Measurements from ENCODE around the gene APBA3.

The APBA3 gene

DNA sequence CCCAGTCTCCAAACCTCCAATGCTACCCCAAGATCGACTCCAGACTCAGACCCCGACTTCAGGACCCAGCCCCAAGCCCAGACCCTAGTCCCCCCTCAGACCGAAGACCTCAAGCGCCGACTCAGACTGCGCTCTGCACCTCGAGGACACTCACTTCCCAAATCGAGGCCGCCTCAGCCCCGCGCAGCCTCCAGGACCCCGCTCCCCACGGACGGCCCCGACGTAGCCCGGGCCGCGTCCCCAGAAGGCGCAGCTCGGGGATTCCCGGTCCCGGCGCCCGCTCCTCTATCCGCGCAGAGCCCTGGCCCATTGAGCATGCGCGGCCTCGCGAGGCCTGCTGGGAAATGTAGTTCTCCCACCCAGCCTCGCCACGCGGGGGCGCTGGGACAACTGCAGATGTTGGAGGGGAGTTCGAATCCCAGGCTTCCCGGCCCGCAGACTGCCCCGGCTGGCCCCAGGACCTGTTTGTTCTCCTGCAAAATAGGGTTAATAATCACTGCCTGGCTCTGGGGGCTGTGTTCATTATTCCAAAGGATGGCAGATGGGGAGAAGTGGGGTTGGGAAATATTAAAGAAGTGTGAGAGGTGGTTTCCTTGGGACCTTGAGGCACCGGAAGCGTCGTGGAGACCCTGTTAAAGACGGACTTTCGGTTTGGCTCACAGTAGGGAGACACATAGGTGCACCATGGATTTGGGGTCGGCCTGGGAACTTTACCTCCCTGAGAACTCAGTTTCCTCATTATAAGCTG is at the start of gene APBA3:
TSS of gene APBA3 (minus strand) at position 311 of the 748 bp plus-strand sequence. CDS start 1,428 bp downstream, outside the sequence.
- Mint-ChIP-seq H3K4me3 (peak within 1 kb of the TSS; percentile 96), H3K27ac (peak within 1 kb of the TSS; percentile 99), H3K9me3 (no peaks in the 10 kb centered on the region), H3K27me3 (peaks cover 3% of the 10 kb centered on the region), H3K36me3 (ENCODE audit: low read depth) (peaks cover 21% of the 10 kb centered on the region), H3K4me1 (ENCODE audit: low read depth) (peaks cover 45% of the 10 kb centered on the region)

- Mint-ChIP-seq H3K27me3 (no peaks in the 10 kb centered on the region), H3K9me3 (no peaks in the 10 kb centered on the region), H3K4me3 (no peak overlapping the region), H3K36me3 (ENCODE audit: low read depth) (no peaks in the 10 kb centered on the region), H3K4me1 (ENCODE audit: low read depth) (peaks cover 59% of the 10 kb centered on the region), H3K27ac (no peak overlapping the region)
Measured at GRCh38 chr19:3810708-3811355, 49.3 kb upstream of the APBA3 start.

DNA sequence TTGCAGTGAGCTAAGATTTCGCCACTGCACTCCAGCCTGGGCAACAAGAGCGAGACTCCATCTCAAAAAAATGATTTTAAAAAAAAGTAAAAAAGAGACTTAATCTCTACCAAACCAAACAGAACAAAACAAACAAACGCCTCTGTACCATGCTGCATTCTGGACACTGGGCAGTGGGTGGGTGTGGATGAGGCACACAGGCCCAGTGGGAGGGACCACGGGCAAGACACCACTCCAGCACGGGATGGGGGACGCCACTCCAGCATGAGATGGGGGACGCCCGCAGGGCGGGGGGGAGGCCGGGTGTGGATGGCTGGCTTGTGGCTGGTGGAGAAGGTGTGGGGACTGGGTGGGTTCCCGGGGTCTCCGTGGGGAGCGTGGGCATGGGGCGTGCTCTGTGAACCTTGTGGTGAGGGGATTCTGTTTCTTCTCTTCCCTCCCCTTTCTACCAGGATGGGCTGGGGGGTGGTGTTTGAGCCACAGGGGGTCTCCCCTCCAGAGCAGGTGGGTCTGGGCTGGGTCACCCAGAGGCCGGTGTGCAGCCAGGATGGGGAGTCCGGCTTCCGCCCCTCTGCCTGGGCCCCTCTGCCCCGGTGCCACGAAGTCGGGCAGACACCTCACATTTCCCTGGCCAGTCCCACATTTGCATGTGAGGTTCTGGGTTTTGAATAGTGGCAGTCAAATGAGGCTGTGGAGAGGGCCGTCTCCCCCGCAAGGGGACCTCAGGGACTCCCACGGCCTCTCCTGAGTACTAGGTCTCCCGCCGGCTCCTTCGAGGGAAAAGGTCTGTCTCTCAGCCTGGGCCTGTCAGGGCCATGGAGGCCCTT is 48.6 kb upstream of the APBA3 start:
- Mint-ChIP-seq H3K36me3 (ENCODE audit: low read depth) (no peaks in the 10 kb centered on the region), H3K27ac (no peak overlapping the region), H3K27me3 (no peaks in the 10 kb centered on the region), H3K4me3 (no peak overlapping the region), H3K9me3 (no peaks in the 10 kb centered on the region), H3K4me1 (ENCODE audit: low read depth) (peaks cover 65% of the 10 kb centered on the region)

- Mint-ChIP-seq H3K27ac (no peak overlapping the region), H3K9me3 (no peaks in the 10 kb centered on the region), H3K36me3 (ENCODE audit: low read depth) (no peaks in the 10 kb centered on the region), H3K4me1 (ENCODE audit: low read depth) (peaks cover 54% of the 10 kb centered on the region), H3K4me3 (no peak overlapping the region), H3K27me3 (no peaks in the 10 kb centered on the region)
Measured at GRCh38 chr19:3808420-3809143, 47.1 kb upstream of the APBA3 start.

DNA sequence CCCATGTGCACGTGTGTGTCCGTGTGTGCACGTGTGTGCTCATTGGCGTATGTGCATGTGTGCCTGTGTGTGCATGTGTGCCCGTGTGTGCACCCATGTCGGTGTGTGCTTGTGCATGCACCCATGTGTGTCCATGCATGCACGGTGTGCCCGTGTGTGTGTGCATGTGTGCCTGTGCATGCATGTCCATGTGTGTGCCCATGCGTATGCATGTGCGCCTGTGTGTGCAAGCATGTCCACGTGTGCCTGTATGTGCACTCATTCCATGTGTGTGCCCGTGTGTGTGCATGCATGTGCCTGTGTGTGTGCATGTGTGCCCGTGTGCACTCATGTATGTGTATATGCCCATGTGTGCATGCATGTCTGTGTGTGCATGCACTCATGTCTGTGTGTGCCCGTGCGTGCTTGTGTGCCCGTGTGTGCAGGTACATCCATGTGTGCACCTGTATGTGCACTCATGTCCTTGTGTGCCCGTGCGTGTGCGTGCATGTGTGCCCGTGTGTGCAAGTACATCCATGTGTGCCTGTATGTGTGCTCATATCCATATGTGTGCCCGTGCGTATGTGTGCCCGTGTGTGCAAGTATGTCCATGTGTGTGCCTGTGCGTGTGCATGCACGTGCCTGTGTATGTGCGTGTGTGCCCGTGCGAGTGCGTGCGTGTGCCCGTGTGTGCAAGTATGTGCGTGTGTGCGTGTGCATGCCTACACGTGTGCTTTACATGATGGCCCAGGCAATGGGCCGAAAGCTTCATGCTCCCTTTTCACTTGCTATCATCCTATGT is 46.3 kb upstream of the APBA3 start:
- no peak overlapping the region for H3K27ac Mint-ChIP-seq
- no peak overlapping the region for H3K4me3 Mint-ChIP-seq
- H3K4me1 Mint-ChIP-seq (ENCODE audit: low read depth), result peaks cover 45% of the 10 kb centered on the region

DNA sequence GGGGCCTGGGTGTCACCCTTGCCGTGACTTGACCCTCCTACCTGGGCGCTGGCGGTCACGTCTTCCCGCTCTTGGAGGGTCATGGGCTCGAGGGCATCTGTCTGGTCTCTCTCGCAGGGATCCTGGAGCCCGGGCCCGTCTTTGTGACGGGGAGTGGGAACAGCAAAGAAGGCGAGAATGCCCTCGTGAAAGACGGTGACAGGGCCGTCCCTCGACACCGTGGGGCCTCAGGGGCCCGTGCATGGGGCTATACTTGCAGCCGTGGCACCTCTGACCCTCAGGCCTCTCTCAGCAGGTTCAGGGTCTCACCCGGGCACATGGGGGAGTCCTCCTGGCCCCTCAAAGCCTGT is 45.6 kb upstream of the APBA3 start:
- Mint-ChIP-seq H3K4me3 (no peak overlapping the region), H3K36me3 (ENCODE audit: low read depth) (no peaks in the 10 kb centered on the region), H3K27me3 (no peaks in the 10 kb centered on the region), H3K27ac (no peak overlapping the region), H3K9me3 (no peaks in the 10 kb centered on the region), H3K4me1 (ENCODE audit: low read depth) (peaks cover 42% of the 10 kb centered on the region)

More for the DNA sequence above, 46.3 kb upstream of the APBA3 start:
- Mint-ChIP-seq H3K27me3 (no peaks in the 10 kb centered on the region), H3K36me3 (ENCODE audit: low read depth) (no peaks in the 10 kb centered on the region), H3K9me3 (no peaks in the 10 kb centered on the region)

GRCh38 chr19:3805859-3806258 is 44.4 kb upstream of the APBA3 start:
- no peak overlapping the region for H3K27ac Mint-ChIP-seq

DNA sequence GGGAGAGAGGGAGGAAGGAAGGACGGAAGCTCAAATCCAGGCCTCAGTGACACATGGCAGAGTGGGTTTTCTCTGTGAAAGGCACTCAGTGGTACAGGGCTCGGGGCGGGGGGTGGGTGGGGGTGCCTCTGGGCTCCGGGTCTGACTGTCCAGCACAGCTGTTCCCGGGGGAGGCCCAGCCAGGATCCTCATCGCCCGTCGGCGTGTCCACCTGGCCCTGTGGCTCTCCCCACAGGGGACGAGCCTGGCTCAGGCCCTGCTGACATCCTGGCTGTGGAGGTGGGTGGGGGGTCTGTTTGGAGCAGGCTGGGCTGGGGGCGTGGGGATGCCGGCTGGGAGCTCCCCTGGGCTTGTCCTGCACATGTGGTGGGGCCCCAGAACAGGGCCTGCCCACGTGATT is 42.9 kb upstream of the APBA3 start:
- no peak overlapping the region for H3K27ac Mint-ChIP-seq
- H3K9me3 Mint-ChIP-seq, result no peaks in the 10 kb centered on the region
- peaks cover 38% of the 10 kb centered on the region for H3K4me1 Mint-ChIP-seq (ENCODE audit: low read depth)
- H3K36me3 Mint-ChIP-seq (ENCODE audit: low read depth), result no peaks in the 10 kb centered on the region
- no peaks in the 10 kb centered on the region for H3K27me3 Mint-ChIP-seq
- H3K4me3 Mint-ChIP-seq, result no peak overlapping the region

More at GRCh38 chr19:3805859-3806258, 44.4 kb upstream of the APBA3 start:
- no peak overlapping the region for H3K4me3 Mint-ChIP-seq
- H3K36me3 Mint-ChIP-seq (ENCODE audit: low read depth), result no peaks in the 10 kb centered on the region
- no peaks in the 10 kb centered on the region for H3K9me3 Mint-ChIP-seq
- H3K27me3 Mint-ChIP-seq, result no peaks in the 10 kb centered on the region
- peaks cover 41% of the 10 kb centered on the region for H3K4me1 Mint-ChIP-seq (ENCODE audit: low read depth)

- Mint-ChIP-seq H3K27me3 (no peaks in the 10 kb centered on the region), H3K36me3 (ENCODE audit: low read depth) (no peaks in the 10 kb centered on the region), H3K9me3 (no peaks in the 10 kb centered on the region), H3K4me1 (ENCODE audit: low read depth) (peaks cover 39% of the 10 kb centered on the region), H3K27ac (no peak overlapping the region), H3K4me3 (no peak overlapping the region)
Measured at GRCh38 chr19:3803986-3804385, 42.5 kb upstream of the APBA3 start.

DNA sequence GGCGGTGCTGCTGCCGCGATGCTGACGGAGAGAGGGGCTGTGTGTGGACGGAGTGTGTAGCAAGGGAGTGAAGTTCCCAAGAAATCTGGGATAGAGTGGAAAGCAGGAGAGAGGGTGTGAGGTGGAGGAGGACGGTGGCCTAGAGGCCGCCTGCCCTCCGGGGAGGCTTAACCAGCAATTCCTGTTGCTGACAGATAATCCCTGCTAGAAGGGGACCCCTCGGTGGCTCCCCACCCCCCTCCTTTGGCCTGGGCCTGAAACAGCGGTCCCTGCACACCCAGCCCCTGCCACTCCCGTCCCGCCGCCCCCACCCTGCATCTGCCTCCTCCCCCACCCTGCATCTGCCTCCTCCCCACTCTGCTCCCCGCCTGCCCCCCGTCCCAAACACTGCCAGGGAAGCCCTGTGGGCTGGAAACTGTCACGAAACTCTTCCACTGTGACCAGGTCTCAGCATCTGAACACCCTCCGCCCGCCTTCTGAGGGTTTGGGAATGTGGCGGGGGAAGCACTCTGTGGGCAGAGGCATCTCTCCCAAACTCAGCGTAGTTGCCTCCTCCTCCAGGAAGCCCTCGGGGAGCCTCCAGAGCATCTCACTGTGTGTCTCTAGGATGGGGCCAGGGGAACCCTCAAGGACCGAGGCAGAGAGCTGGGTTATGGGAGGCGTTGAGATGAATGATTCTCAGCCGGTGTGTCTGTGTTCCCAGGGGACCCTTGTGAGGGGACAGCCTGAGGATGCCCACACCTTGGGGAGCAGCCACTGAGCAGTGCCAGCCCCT is 41.8 kb upstream of the APBA3 start:
- Mint-ChIP-seq H3K9me3 (no peaks in the 10 kb centered on the region), H3K4me3 (no peak overlapping the region), H3K36me3 (ENCODE audit: low read depth) (no peaks in the 10 kb centered on the region), H3K4me1 (ENCODE audit: low read depth) (peaks cover 43% of the 10 kb centered on the region), H3K27me3 (no peaks in the 10 kb centered on the region), H3K27ac (no peak overlapping the region)

- peaks cover 5% of the 10 kb centered on the region for H3K9me3 Mint-ChIP-seq
- H3K4me1 Mint-ChIP-seq (ENCODE audit: low read depth), result peaks cover 48% of the 10 kb centered on the region
- H3K27ac Mint-ChIP-seq, result no peak overlapping the region
Measured at GRCh38 chr19:3801412-3802096, 40.1 kb upstream of the APBA3 start.

DNA sequence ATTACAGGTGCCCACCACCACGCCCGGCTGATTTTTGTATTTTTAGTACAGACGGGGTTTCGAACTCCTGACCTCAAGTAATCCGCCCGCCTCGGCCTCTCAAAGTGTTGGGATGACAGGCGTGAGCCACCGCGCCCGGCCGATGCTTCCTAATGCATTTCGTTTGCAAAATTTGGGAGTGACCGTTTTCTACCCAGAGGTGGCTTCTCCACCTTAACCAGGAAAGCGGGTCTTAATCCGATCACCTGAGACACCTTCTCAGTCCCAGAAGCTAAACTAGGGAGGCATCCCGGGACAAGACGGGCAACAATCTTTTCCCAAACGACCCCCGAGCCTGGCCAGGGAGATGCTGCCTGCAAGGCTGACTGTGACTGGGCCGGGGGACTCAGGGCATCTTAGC is 39.5 kb upstream of the APBA3 start:
- H3K27ac Mint-ChIP-seq, result no peak overlapping the region
- H3K36me3 Mint-ChIP-seq (ENCODE audit: low read depth), result peaks cover 5% of the 10 kb centered on the region
- no peaks in the 10 kb centered on the region for H3K27me3 Mint-ChIP-seq
- peak overlapping the region; percentile 66 for H3K4me3 Mint-ChIP-seq
- peaks cover 6% of the 10 kb centered on the region for H3K9me3 Mint-ChIP-seq
- H3K4me1 Mint-ChIP-seq (ENCODE audit: low read depth), result peaks cover 47% of the 10 kb centered on the region

More at GRCh38 chr19:3801412-3802096, 40.1 kb upstream of the APBA3 start:
- Mint-ChIP-seq H3K4me3 (peak overlapping the region; percentile 66), H3K36me3 (ENCODE audit: low read depth) (peaks cover 5% of the 10 kb centered on the region), H3K27me3 (no peaks in the 10 kb centered on the region)

GRCh38 chr19:3798137-3798536 is 36.6 kb upstream of the APBA3 start:
- H3K27ac Mint-ChIP-seq, result peak overlapping the region; percentile 19

More at GRCh38 chr19:3798137-3798536, 36.6 kb upstream of the APBA3 start:
- Mint-ChIP-seq H3K4me3 (no peak overlapping the region), H3K9me3 (peaks cover 6% of the 10 kb centered on the region), H3K4me1 (ENCODE audit: low read depth) (peaks cover 36% of the 10 kb centered on the region), H3K36me3 (ENCODE audit: low read depth) (peaks cover 5% of the 10 kb centered on the region), H3K27me3 (no peaks in the 10 kb centered on the region)
